SKM-1 treated with dmso at 0.1 percent for 144 hours (cell line): Measurements from ENCODE around the gene TOX2.

Experiments used
- DNase-seq: peaks from one replicate; lab custom pipeline; 2025; ENCODE audit not compliant: unreplicated experiment; lab: John Stamatoyannopoulos, UW

The TOX2 gene, protein sequence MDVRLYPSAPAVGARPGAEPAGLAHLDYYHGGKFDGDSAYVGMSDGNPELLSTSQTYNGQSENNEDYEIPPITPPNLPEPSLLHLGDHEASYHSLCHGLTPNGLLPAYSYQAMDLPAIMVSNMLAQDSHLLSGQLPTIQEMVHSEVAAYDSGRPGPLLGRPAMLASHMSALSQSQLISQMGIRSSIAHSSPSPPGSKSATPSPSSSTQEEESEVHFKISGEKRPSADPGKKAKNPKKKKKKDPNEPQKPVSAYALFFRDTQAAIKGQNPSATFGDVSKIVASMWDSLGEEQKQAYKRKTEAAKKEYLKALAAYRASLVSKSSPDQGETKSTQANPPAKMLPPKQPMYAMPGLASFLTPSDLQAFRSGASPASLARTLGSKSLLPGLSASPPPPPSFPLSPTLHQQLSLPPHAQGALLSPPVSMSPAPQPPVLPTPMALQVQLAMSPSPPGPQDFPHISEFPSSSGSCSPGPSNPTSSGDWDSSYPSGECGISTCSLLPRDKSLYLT

DNA sequence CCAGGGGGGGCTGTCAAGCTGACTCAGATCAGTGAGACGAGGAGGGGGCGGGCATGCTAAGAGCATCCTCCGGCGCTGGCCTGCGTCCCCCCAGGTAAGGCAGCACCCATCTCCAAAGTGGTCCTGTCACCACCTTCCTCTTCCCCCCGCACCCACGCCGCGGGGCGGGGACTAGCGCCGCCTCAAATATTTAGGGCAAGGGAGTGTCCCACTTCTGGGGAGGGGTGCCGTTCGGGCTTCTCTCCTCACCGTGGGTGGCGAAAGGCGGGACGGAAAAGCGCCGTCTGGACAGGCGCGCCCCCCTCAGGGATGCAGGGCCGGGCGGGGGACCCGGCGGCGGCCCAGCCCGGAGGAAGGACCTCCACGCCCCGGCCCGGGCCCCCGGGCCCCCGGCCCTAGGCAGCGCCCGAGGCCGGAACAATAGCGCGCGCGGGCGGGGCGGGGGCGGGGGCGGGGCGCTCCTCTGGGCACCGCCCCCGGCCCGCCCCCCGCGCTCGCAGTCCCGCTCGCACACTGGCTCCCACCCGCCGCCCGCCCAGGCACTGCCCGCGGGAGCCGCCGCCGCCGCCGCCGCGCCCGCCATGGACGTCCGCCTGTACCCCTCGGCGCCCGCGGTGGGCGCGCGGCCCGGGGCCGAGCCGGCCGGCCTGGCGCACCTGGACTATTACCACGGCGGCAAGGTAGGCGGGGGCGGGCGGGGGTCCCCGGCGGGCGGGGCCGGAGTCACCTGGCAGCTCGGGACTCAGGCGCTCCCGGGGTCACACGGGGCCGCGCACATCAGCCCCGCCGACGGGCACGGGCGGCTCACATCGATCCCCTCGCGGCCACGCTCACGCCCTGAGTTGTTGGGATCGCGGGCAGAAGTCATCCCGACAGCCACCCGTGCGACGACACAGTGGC, at the start of gene TOX2:
TSS of gene TOX2 (plus strand) at position 542 of the 900 bp plus-strand sequence. CDS start at position 582, 40 bp downstream.
- DNase-seq: no peak

DNA sequence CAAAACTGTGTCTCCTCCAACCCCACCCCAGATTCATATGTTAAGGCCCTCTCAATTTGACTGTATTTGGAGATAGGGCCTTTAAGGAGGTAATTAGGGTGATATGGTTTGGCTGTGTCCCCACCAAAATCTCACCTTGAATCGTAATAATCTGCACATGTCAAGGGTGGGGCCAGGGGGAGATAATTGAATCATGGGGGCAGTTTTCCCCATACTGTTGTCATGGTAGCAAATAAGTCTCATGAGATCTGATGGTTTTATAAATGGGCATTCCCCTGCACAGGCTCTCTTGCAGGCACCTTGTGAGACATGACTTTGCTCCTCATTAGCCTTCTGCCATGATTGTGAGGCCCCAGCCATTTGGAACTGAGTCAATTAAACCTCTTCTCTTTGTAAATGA, 46.6 kb upstream of the TOX2 start:
- no peak for DNase-seq

DNA sequence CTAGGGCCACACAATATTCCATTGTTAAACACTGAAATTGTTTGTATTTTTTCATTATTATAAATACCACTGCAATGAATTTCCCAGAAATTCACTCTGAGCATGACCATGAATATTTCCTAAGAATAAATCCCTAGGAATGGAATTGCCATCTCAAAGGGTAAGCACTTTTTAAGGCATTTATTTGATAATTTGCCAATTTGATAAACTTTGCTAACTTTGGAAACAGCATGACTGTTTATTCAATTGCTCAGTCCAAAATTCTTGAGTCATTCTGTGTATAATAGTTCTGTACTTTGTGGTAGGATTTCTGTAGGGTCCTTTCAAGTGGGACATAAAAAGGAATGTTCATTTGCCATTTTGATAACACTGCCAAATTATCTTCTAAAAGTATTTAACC, 44.2 kb upstream of the TOX2 start:
- DNase-seq: no peak

DNA sequence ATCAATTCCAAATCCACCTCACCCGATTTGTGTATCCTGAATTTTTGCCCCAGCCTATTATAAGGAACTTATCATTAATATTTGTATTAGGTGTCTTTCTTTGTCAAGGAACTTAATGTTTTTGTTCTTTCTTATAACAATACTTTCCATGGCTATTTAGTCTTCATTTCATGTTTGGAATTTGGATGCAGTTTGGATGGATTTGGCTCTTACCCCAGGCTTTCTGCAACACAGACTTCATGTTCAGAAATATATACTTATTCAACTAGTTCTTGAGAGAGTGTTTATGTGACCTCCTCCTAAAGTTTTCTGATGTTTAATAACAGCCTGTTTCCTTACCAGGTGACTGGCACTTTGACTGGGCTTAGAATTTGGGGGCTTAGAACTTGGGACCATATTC, 35.9 kb upstream of the TOX2 start:
- no peak for DNase-seq

DNA sequence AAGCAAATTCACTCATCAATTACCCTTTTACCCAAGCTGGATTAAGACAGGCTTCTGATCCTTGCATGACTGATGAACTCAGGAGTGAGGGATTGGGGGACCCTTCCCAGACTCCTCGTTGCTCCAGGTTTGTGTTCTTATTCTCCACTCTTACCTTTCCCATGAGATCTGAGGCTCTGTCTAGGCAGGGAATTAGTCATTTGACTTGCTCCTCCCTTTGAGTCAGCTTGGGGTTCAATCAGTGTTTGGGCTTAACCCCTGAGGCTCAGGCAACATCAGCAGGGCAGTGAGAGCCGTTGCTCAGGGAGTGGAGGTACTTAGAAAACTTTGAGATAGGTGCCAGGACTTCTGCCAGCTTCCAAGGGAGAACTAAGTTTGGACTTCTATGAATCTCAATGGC, 20.7 kb upstream of the TOX2 start:
- DNase-seq: no peak

DNA sequence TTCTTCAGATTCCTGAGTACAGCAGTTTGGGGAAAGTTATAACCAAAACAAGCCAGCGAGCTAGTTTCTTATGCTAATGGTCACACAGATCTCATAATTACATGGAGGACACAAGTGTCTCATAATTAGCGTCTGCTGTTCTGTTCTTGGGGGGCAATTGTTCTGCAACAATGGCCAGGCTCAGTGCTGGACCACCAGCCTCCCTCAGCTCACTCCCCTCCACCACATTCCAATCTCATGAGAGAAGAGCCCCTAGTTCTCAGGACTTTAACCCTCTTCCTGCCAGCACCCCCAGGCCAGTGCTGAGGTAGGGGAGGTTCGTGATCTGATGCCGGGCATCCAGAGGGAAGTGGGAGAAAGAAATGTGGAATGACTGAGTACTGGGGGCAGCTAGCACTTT, 20.2 kb upstream of the TOX2 start:
- no peak for DNase-seq

DNA sequence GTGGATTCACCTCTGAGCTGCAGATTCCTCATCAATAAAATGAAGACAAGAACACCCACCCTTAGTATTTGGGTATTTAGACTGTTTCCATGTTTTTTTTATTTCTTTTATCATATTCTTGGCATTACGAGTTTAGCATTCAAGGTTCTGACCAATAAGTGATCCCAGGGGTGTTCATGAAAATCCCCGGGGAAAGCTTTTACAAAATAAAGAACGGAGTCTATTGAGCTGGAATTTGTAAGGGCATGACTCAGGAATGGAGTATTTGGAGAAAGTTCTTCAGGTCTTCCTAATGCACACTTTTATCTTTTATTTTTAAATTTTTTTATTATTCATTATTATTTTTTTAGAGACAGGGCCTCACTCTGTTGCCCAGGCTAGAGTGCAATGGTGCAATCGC, 19.4 kb upstream of the TOX2 start:
- no peak for DNase-seq

DNA sequence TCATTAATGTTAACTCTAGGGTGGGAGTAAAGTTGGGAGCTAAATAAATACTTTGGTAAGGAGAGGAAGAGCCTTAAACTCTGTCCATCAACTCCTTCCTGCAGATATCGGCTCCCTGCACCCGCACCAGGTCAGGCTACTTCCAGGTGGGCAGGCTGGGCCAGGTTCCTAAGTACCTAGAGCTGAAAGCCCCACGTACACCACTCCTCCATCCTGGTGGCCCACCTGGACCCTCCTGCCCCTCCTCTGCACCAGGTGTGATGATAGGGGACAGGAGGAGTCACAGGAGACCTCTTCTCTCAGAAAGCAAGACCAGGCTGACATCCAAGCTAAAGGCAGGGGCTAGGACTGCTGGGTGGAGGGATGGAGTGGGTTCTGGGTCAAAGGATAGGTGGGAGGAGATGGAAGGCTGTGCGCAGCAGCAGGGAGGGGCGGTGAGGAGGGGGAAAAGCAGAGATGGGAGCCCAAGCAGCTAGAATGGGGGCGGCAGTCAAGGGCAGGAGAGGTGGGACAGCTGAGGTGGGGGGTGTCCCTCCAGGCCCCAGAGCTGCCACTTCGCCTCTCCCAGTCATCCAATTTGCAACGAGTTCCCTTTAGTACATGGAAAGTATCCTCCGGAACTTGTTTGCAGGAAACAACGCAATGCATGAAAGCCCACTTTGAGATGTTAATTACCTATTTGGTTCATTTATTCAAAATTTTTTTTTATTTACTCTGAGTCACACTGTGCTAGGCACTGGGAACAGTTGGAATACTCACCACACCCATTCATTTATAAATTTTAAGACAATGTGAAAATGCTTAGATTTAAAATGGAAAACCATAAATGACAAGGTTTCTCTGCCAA, 15.2 kb upstream of the TOX2 start:
- DNase-seq: no peak

DNA sequence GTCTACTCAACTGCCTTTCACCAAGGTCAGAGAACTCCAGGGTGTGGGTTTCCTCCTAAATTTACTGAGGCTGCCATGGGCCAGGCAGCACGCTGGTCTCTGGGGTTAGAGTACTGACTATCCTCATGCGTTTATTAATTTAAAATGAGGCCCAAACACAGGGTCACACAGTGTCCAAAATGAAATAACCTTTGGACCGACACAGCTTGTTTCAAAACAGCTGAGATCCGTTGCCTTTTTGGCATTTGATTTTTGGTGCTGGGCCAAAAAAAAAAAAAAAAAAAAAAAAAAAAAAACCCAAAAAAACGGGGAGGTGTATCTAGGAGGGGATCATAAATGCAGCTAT, 14.6 kb upstream of the TOX2 start:
- no peak for DNase-seq

DNA sequence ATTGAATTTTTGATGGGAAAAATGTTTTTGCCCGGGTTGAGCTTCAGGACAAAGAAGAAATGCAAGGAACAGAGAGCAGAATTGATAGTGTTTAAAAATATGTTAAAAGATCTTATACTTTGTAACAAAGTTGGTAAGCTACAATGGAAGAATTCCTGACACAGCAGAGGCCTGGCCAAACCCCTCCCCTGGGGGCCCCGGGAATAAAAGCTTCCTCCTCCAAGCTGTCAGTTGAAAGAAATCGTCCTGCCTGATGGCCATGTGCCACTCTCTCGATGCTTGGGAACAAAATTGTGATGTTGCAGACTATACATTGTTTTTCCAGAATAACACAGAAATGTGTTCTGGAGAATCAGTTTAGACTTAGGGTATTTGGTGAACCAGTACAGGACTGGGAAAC, 14.2 kb upstream of the TOX2 start:
- DNase-seq: no peak

DNA sequence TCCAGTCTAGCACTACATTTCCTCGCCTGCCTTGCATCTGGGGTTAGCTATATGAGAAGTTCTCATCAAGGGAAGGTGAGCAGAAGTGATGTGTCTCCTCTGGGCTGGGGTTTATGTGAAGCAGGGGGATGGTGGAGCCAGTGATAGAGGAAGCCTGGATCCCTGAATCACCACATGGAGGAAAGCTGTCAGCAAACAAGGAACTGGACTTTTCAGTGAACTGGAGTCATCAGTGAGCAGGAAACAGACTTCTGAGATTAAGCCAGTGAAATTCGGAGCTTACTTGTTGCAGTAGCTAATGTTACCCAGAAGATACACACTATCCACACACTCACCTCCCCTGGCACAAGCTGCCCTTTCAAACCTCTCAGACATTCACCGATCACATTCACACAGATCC, 13.4 kb upstream of the TOX2 start:
- no peak for DNase-seq

DNA sequence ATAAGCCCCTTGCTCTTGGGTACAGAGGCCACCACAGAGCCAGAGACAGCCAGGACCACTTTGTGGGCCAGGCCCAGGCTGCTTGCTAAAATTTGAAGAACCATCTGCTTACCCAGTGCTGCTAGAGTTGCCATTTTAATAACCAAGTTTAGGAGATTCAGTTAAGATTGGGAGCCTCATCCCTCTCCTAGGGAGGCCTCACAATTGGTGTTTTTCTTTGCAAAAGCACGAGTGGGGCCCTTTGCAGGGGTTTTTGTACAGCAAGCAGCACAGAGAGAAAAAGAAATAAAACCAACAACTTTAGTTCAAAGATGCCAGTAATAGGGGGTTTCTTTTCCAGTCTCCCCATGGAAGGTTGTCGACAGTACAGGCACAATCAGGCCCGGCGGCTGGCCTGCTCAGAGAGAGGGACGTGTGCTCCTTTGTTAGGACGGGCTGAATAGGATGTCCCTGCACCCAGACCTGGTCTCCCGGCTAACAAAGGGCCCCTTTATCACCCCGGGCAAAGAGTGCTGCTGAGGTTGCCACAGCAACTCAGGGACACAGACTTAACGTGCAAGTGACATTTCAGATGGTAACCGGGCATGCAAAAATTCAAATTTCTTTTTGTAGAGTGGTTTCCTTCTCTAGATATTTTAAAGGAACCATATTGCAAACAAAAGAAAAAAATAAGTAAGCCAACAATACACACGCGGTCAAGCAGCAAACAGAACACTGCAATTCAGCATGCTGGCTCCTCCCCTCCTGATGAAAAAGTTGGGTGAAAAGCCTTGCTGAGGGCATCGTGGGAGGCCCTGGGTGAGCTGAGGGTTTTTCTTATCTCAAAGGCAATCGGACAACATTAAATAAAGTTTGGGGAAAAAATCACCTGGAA, 10.5 kb upstream of the TOX2 start:
- DNase-seq: no peak

DNA sequence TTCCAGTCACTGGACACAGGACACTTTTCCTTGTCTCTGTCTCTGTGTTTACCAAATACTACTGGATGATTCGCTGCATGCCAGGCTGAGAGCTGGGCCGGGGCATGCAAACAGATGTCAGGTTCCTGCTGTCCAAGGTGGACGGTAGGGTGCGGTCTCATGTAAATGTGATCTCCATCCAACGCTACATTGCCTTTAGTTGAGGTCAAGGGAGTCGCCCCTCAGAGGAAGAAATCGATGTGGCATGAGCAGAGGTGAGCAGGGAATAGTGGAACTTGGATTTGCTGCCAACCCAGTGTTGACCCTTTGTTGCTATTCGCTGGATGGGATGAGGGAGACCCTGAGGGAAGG, 9.8 kb upstream of the TOX2 start:
- DNase-seq: no peak

DNA sequence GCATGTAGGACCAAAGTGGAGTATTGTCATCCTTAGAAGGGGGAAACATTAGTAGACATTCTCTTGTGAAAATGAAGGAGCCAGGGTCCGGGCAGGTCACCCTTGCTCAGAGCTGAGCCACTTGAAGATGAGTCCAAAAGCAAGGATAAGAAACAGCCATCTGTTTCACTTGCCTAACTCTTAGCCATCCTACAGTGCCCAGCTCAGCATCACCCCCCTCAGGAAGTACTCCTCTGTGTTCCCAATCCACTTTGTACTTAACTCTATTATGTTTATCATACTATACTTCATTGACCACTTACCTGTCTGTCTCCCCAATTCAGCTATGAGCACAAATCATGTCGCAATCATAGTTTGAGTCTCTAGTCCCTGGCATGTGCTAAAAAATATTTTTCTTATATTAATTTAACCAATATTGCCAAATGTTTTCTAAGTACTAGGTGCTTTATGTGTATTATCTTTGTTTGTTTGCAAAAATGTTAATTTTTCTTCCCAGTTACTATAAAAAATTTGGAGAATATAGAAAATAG, 8.1 kb upstream of the TOX2 start:
- DNase-seq: no peak

DNA sequence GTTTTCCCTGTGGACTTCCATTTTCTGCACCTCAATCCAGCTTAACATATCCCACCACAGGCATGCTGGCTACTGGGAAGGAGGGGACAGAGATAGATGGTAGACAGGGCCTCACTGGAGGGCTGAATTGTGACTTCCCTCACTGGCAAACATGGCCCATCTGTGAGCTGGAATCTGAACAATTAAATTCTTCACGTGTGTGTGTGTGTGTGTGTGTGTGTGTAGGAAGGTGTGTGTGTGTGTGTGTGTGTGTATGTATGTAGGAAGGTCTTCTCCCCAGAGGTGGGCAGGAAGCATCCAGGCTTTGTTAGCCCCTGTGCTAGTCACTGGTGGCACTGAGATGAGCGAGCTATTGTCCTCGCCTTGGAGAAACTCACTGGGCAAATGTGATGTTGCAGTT, 5.4 kb upstream of the TOX2 start:
- no peak for DNase-seq

DNA sequence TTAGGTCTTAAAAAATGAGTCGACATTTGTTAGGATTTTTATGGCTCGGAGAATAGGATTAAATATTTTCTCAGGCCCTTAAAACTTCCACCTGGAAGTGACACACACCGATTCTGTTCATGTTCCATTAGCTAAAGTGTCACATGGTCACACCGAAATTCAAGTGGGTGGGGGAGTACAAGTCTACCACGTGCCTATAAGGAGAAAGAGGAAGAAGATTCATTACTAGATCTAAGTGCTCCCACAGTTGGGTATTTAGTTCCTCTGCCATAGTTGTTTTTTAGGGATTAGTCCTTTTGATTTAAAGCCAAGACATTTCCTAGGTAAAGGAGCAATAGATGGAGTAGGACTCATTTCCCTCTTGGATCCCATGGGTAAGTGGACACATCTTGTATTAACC, 4.9 kb upstream of the TOX2 start:
- no peak for DNase-seq

DNA sequence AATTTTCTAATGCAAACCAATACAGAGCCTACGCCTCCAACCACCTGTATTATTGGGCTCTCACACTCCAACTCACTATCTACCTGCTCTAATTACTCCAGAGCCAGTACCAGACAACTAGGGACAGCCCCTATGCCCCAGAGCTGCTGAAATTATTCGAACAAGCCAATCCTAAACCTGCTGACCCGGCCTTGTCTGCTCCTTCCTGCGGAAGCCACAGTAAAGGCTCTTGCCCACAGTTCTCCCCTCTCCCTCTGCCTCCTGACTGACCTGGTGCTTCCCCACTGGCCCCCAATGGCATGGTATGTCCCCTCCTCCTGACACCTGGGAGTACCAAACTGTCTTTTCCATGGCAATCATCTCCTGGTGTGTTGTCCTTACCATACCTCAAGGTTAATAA, 4.1 kb upstream of the TOX2 start:
- DNase-seq: no peak

DNA sequence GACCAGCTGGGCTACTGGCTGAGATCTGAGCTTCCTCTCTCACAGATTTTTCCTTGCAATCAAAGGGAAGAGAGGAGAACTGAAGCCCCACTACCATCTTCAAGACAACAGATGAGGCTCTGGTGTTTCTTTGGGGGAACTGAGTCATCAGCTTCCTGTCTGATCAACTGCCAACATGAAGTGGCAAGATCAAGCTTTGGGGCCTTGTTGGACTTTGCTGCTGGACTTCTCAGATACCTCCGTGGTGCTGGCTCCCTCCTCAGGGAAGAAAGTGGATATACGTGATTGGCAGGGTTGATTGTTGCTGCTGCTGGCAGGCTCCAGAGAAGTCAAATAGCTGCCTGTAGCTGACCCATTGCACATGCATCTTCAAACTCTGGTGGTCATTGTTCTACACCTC, 3.6 kb upstream of the TOX2 start:
- DNase-seq: no peak

DNA sequence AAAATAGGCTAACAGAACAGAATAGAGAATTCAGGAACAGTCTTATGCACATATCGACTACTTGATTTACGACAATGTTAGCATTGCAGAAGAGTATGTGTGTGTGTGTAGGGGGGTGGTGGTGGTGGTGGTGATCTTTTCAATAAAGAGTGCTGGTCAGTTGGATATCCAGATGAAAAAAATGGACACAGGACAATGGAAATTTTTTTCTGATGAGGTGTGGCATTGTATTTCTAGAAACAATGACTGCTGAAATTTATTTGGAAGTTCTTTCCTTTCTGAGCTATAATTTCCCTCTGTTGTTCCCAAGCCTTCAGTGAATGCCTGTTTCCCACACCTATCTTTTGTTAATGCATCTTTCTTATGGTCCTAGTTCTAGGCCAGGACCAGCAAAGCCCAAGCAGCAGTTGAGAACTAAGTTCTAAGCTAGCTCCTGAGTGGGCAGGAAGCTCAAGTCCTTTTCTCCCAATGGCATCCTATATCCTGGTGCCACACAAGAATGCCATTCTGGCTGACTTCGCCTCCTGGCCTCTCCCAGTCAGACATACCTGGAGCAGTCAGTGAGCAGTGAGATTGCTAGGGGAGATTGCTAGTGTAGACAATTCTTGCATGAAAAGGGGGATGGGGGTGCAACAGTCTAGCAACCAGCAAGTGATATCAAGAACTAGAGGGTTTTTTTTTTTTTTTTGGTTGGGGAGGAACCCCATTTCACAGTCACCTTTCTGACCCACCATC, 1.2 kb upstream of the TOX2 start:
- no peak for DNase-seq
